Stimulated activated CD4-positive, alpha-beta T cell treated with anti-CD3 and anti-CD28 coated beads, TNF-alpha, amount 100 ng/mL, for 4 hours (primary cell): Measurements from ENCODE around the gene ANKRD52.
"Not testable (repeated sequence)": the region's sequence is repeated elsewhere in the genome, so short reads cannot be mapped to it uniquely, and the experiment has no call there.

Experiments used
- DNase-seq, 3 experiments: peaks; one replicate each; pipeline ENCODE4 v3.0.0-alpha.2; 2020; ENCODE audit warnings: low read depth in 3 of 3

ANKRD52 gene

DNA sequence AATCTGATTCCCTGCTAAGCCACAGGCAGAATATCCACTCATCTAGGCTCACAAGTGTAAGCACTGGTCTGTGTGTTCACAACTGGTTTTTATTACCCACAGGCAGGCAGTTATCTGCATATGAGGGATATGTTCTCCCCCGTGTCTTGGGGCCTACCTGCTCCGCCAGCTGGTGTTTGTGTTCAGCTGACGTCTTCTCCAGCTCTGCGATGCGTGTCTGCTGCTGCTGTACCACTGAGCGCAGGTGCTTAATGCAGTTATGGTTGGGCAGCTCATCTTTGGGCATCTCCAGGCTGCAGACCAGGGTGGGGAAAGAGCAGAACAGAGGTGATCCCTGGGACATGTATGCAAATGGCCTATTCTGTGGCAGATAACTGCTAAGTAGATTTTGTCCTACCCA lies 50.2 kb downstream of the ANKRD52 start:
- no peak for DNase-seq

DNA sequence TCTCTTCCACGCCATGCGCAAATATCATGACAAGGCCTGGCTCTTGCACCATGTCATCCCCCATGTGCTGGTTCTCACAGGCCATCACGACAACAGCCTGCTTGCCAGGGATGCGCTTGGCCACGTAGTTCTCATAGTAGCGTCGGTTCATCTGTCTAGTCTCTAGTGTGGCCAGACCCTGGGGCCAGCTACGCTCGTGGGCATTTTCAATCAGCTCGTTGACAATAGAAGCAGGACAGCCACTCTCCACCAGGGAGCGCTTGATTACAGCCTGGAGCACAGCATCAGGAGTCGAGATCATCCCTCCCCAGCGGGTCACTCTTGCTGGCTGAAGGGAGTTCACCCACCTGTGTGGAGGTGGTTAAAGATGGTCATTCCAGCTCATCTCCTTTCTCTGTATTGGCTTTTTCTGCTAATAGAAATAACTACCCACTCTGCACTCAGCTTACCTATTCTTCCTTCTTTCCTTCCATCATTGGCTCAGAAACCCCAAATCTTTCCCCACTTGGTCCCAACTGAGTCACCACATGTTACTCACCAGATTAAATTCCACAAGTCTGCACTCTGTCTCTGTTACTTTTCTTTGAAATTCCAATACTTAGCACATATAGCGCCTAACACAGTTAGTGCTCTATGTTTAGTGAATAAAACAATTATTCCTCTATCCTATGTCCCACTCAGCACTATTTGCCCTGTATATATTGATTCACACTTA lies 51.6 kb downstream of the ANKRD52 start:
- DNase-seq = no peak

DNA sequence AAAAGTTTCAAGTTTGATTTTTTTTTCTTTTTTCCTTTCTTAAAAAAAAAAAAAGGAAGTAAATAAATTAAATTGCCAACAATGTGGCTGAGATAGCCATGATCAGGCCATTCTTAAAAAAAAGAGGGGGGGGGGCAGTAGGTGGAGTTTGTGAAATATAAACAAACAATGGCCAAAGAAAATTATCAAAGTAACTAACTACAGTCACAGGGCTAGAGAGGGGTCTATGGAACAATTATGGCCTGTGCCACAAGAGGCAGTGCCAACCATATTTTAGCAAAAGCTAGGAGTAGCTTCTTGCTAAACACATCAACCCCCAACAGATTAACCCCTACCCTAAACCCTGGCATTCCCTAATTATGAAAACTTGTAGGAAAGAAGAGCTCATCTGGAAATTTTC lies 52.7 kb downstream of the ANKRD52 start:
- DNase-seq = no peak

DNA sequence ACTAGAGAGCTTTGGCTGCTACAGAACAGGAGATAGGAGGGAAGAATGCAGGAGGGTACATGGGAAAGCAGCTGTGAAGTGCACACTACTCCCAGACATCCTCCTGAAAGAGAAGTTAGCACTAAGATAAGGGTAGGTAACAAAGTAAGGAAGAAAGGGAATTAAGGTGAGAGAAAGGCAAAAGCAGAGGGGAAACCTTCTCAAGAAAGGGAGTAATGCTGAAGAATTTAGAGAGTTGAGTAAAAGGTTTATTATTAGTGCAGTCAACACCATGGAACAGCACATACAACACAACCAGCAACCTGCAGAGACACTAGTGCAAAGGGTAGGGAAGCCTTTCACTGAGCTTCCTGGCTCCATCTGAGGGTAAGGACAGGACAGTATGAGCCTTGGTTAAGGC lies 53.9 kb downstream of the ANKRD52 start:
- no peak for DNase-seq

DNA sequence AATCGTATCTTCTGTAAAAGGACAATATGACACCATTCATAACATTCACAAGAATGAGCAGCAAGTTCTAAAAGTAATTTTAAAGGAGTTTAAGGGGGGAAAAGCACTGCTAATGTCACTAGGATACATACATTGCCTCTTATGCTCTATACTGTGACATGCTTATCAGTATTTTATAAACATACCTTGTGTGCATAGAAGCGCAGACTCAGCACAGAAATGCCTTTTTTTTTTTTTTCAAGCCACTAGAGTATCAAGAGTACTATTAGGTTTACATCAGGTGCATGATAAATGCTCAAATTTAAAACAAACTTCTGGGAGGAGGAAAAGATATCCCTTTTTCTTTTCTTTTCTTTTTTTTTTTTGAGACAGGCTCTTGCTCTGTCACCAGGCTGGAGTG lies 55.3 kb downstream of the ANKRD52 start:
- DNase-seq = no peak

DNA sequence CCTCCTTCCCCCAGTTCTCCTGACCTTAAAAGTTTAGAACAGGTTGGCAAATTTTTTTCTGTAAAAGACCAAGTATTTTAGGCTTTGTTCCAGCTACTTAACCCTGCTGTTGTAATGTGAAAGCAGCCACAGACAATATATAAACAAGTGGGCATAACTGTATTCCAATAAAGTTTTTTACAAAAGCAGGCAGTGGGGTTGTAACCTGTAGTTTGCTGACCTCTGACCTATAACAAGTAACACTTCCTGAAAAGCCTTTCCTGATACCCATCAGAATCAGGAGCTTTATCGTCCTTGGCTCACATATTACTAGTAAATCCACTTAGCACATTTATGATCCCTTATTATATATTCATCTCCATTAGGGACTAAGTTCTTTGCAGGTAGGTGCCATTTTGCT lies 55.8 kb downstream of the ANKRD52 start:
- DNase-seq = no peak

DNA sequence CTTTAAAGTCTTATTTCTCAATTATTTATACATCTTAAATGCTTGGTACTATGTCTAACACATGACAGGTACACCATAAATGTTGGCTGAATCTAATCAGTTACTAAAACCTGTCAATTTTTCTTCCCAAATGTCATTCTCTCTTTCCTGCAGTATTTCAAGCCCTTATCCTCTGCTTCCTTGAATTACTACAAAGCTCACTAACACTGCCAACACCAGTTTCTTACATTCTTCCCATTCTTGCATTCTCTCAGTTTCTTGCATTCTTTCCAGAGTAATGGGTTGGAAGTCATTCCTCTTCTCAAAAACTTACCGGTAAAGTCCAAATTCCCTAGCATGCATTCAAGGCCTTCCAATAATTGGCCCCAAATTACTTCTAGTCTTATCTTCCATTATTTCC lies 59.3 kb downstream of the ANKRD52 start:
- no peak for DNase-seq

DNA sequence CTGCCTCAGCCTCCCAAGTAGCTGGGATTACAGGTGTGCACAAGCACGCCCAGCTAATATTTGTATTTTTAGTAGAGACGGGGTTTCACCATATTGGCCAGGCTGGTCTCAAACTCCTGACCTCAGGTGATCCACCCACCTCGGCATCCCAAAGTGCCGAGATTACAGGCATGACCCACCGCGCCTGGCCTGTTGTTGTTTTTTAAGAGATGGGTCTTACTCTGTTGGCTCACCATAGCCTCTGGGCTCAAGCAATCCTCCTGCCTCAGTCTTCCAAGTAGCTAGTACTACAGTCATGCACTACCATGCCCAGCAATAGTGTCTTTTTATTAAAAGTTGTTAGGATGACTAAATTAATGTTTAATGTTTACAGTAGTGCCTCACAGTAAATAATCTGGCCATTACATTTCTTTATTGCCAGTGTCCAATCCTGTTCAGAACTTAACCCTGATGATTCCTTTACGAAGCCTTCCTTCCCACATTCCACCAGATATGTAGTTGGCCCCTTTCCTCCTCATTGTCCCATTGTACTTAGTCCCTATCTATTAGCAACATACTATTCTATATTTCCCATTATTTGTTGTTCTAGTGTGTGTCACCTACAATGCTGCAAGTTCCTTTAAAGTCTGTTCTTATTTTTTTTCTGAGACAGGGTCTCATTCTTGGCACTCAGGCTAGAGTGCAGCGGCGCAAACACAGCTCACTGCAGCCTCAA lies 60.1 kb downstream of the ANKRD52 start:
- no peak for DNase-seq

DNA sequence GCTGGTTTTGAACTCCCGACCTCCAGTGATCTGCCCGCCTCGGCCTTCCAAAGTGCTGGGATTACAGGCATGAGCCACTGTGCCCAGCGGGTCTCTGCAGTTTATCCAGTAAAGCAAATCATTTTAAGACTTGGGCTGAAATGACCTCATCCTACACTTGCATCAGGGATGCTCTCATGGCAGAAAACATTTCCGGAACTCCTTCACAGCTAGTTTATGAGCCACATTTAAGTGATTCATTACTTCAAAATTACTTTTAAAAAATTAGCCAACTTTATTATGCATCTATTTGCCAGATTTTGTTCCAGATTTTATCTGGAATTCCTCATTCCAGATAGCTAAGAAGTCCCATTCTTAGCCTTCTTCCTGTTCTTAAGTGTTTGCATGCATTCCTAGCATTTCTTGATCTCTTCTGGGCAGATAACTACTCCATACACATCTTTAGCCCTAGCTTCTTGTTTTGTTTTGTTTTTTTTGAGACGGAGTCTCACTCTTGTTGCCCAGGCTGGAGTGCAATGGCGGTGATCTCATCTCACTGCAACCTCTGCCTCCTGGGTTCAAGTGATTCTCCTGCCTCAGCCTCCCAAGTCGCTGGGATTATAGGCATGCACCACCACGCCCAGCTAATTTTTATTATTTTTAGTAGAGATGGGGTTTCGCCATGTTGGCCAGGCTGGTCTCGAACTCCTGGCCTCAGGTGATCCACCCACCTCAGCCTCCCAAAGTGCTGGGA lies 61.2 kb downstream of the ANKRD52 start:
- DNase-seq = not testable (repeated sequence)

DNA sequence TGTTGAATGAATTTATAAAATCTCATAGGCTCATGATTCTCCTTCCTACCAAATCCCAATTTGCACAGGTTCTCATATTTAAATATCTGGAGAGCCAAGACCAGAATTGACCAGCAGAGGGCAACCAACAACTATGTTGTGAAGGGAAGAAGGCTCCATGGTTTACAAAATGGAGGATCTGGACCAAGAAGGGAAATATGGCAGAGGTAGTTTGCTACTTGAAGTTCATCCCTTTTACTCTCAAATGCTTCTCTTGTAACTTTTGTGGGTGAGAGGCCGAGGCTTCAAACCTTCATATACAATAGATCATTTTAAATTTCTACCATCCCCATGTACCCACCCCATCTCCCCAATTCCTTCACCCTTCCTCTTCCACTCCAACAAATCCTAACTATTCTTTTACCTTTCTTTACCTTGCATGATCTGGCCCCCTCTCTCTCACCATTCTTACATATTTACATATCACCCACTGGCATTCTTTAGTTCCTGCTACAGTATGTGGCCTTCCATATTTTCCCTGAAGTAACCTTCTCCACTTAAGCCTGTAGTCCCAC lies 65.1 kb downstream of the ANKRD52 start:
- DNase-seq = peak; percentile 18 to 62 (median 42)

DNA sequence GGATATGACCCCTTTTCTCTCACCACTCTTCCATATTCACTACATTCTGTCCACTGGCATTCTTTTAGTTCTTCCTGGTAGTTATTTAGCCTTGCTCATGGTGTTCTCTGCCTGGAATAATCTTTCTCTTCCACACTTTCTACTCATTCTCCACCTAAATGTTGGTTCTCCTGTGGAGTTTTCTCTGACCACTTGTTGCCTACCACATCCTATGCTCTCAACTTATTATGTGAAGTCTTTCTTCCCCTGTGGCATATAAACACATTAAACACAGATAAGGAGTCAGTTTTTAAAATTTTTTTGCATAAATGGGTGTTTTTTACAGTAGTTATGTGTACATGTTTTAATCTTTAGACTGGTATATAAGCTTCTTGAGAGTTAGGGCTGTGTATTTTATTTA lies 65.6 kb downstream of the ANKRD52 start:
- DNase-seq = no peak

DNA sequence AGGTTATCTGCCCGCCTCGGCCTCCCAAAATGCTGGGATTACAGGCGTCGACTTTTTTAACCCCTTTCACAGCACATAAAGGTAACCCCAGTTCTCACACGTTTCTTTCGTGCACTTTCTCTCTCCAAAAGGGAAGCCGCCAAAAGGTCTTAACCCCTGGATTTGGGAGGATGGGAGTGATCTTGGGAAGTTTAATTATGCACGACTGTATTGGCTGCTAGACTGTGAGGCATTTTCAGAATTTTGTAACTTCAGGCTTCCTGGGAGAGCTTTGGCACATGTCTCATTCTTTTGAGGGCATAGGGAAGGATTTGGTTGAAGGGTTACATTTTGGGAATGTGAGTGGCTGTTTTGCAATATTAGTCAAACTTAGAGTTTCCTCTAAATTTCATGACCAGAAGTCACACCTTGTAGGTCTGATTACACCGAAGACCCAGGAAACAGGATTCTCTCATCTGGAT lies 67.5 kb downstream of the ANKRD52 start:
- DNase-seq = no peak

DNA sequence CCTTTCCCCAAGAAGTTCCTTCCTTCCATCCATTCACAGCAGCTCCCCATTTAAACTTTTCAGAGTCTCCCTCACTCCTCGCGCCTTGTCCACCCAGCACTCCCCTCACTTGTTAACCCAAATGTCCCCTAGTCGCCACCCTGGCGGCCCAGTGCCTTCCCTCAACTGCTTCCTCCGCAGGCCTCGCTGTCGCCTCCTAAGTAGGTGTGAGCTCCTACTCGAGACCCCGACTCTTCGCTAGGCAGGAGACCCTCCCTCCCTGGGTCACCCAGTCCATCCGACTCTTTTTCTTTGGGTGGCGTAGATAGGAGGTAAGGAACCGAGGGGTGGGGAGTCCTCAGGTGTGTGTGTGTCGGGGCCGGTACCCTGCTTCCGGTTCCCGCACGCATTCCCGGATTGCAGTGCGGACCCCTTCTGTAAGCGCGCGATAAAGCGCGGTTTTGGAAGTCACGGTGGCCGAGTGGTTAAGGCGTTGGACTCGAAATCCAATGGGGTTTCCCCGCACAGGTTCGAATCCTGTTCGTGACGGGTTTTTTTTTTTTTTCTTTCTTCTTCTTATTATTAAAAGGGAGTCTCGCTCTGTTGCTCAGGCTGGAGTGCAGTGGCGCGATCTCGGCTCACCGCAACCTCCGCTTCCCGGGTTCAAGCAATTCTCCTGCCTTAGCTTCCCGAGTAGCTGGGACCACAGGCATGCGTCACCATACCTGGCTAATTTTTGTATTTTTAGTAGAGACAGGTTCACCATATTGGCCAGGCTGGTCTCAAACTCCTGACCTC lies 68.1 kb downstream of the ANKRD52 start:
- DNase-seq = peak; percentile 63 to 83 (median 66)

DNA sequence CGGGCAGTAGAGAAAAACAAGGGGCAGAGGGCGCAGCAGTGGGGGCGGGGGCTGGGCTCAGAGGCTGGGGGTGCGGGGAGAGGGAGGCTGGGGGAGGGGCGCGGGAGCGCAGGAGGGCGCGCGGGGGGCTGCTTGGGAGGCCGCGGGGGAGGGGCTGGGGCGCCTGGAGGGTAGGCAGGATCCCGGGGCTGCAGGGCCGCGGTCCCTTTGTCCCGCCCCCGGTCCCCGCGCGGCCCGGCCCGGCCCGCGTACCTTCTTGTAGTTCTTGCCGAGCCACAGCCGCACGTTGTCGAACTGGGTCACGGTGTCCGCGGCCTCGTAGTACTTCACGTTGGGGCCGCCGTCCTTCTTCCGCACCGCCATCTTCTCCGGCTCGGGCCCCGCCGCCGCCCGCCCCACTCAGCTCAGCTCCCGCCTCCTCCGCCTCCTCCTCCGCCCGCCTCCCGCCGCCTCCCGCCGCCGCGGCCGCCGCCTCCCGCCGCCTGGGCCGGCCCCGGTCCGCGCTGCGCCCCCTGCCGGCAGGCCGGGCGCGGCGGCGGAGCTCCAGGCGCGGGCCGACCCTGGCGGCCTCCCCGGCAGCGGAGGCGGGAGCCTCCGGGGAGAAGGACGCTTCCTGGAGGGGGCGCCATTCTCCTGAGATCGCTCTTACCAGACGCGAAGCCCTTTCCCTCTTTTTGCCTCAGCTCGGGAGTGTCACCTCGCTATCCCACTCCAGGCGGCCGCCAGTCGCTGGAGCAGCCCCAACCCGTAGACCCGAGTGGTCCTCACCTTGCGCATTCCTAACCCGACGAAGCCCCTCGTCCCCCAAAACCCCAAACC lies 68.9 kb downstream of the ANKRD52 start, which contains the start of gene SMARCC2:
Gene SMARCC2 (minus strand): TSS at position 385 of the 819 bp plus-strand sequence. CDS start 22 bp downstream, at position 363.
- DNase-seq = peak; percentile 70 to 73 (median 72)

DNA sequence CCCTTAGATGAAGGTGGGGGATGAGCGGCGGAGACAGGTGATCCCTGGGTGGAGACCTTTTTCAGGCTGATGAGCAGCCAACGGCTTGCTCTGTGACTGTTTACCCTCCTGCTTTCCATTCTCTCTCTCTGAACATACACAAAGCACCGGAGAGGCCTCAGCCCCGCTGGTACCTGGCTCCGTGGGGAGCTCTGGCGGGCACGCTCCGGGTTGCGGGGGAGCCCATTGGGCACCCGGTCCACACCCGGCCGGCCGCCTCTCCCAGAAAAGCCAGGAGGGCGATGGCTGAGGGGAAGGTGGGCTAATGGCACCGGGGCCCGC lies 69.4 kb downstream of the ANKRD52 start:
- no peak for DNase-seq

DNA sequence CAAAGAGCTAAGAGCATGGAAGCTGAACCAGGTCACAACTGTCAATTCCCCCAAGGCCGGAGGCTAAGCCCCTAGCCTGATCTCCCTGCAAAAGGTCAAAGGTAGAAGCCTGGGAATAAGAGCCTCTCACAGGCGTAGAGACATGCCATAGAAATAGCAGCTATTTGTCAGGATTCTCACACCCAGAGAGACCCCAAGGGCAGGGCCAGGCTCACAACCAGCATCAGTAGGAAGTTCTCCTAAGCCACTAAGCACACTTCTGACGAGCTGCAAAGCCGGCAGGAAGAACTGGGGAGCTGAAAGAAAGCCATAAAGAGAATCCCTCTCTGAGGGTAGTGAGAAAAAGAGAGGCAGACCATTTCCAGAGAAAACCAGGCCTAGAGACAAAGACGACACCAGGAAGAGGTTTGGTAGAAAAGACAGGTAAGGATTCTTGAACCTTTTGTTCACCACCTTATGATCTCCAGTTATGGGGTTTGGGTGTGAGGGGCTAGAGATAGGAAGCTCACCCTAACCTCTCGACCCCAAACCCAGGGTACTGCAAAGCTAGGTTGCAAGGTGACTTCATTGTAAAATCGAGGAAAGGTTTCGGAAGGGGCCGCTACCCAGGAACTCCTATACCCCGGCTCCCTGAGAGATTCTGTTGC lies 69.9 kb downstream of the ANKRD52 start:
- no peak for DNase-seq
